Ammon's horn (tissue), 1 donor: Measurements from ENCODE around the gene PLCG2.
A peak's percentile ranks its signal among the peaks of the same experiment; 100 is the strongest.

Experiments
- DNase-seq: peaks from one replicate; pipeline ENCODE4 v3.0.0-alpha.2; 2016; ENCODE audit warnings: low spot score

The PLCG2 gene

DNA sequence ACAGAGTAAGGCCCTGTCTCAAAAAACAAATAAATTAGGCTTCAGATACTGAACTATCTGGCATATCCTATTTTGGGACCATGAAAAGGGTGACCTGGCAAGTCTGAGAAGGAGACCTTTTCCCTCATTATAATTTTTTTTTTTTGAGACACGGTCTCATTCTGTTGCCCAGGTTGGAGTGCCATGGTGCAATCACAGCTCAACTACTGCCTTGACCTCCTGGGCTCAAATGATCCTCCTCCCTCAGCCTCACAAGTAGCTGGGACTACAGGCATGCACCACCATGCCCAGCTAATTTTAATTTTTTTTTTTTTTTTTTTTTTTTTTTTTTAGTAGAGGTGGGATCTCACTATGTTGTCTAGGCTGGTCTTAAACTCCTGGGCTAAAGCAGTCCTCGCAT is 37.3 kb downstream of the PLCG2 start:
- no peak for DNase-seq

DNA sequence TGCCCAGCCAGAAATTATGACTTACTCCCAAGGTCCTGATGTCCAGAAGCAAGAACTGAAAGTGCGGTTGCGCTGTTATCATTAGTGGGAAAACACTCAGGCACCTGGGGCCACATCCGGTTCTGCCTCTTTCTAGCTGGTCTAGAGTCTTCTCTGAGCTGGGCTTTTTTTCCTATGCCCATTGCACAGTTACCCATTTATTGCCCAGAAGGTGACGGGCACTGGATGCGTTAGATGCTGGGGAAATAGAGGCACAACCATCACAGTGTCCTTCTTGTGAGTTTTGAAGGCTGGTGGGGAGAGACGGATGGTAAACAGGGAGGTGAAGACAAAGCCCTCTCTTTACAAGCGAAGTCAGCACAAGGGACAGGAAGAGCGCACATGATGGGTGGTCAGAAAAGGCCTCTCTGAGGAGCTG is 37.7 kb downstream of the PLCG2 start:
- DNase-seq: no peak

DNA sequence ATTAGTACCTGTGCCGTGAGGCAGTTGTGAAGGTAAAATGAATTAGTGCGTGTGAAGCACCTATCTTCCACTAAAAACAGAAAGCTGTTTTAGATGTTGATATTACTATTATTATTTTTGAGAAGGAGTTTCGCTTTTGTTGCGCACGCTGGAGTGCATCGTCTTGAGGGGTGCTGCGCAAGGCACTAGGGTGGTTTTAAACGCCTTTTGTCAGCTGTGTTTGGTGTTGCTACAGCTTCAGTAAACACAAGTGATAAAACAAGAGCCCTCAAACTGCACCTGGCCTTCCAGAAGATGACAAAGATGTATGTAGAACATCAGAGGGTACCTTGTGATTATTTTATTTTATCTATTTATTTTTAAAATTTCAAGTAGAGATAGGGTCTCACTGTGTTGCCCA is 38.2 kb downstream of the PLCG2 start:
- DNase-seq: no peak

DNA sequence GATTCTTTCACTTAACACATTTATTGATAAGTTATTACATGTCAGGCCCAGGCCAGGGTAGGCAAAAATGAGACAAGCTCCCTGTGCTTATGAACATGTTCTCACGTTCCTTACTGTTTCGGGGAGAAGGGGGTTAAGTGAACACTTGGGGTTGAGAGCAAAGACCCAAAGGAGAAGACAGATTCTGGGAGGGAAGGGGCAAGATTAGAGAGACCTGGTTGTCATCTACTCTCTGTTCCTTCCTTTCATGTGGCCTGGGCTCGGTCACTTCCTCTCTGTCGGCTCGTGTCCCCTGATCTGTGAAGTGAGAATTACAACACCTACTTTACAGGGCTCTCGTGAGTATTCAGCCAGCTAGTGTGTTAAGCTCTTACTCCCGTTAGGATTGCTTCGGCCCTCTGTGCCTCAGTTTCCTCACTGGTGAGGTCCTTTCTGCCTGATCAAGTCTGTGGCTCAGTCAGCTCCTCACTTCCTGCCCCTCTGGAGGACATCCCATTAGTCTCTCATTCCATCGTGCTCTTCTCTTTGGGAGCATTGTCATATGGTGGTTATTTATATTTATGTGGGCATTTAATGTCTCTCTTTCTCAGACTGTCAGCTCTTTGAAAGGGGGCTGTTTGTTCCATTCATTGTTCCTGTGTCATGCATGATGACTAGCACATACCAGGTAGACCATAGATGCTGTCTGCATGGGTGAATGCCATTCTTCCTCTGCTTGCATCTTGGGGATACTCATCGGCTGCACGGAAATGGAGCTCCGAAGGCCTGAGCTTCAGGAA is 38.9 kb downstream of the PLCG2 start:
- DNase-seq: peak; percentile 35

DNA sequence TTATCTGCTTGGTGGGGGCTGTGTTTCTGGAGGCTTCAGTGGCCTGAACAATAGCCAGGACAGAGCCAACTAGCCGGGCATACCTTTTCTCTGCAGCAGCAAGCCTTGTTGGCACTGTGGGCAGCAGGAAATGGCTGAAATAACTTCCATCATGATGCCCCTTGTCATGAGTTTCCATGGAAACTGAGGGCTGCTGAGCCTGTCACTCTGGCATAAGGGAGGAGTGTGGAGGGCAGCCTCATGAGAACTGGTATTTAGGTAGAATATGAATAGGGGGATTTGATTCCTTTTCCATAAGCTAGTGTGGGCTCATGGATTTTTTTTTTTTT is 39.4 kb downstream of the PLCG2 start:
- no peak for DNase-seq

DNA sequence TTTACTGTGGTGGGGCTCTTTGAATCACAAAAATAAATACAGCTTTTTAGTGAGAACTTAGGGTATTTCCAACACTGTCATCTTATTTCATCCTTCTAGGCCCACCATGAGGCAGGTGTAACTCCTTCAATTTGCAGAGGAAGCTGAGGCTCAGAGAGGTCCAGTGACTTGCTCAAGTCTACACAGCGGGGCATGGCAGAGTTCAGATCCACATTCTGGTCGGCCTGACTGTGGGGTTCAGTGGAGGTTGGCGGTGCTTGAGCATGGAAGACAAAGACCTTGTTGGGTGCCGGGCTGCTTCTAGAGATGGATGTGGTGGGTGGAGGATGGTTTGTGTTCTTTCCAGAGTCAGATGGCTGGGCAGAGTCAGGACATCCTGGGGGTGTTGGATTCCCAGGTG is 39.8 kb downstream of the PLCG2 start:
- no peak for DNase-seq

DNA sequence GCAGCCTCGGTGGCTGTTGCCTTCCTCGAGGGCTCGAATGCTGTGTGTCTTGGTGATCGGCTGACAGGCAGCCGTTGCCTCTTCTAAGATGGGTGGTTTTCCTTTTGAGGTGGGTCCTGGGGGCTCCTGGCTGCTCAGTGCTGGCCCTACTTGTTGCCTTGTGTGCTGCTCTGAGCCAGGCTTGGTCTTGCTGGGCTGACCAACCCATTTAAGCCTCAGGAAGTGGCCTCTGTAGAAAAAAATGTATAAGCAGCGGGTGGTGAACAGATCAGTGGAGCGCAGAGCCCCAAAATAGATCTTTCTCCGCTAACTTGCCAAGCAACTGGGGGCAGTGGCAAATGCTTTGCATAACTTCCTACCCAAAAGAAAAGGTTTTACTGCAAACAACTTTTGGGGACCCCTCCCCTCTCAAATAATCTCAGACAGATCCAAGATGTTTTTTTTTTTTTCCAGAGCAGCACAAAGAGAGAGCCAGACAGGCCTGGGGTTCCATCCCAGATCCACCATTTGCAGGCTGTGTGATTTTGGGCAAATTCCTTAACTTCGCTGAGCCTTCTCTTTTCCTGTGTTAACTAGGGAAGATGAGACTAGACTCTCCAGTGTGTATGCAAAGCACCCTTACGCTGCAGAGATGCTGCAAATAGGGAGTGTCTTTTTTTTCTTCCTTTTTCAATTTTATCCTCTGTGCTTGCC is 42.5 kb downstream of the PLCG2 start:
- no peak for DNase-seq

DNA sequence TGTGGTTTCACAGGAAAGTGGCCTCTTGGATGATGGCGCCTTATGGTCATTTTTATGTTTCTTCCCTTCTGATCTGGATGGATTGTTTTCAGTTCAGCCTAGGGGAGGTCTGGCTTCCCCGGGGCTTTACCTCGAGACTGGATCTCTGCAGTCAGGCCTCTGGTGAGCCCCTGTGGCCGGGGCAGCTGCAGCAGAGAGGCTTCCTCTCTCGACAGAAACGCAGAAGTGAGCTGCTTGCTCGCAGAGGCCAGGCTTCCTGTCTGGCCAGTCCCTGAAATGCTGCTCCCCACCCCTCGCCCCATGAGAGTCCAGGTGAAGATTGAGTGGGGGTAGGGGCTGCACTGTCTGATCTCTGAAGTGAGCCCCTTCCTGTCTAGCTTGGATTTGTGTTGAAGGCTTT is 44.0 kb downstream of the PLCG2 start:
- peak; percentile 61 for DNase-seq

DNA sequence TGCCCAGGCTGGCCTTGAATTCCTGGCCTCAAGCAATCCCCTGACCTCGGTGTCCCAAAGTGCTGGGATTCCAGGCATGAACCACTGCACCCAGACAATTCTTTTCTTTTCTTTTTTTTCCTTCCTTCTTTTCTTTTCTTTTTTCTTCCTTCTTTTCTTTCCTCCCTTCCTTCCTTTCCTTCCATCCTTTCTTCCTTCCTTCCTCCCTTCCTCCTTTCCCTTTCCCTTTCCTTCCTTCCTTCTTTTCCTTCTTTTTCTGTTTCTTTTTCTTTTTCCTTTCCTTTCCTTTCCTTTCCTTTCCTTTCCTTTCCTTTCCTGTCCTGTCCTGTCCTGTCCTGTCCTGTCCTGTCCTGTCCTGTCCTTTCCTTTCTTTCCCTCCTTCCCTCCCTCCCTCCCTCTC is 44.6 kb downstream of the PLCG2 start:
- no peak for DNase-seq

DNA sequence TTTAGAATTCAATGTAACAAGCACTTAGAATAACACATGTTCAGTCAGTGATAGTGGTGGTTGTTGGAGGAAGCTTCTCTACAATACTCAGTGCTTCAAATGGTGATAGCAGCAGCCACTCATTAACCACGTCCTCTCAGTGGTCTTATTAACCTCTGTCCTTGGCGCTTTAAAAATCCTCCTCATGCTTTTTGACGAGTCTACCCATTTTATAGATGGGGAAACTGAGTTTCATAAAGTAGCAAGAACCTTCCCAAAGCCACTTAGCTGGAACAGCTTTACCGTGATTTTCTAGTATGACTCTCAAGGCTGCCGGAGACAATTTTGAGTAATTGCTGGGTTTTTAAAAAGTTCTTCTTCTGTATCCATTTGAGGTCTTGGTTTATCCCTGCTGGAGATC is 47.4 kb downstream of the PLCG2 start:
- DNase-seq: no peak

DNA sequence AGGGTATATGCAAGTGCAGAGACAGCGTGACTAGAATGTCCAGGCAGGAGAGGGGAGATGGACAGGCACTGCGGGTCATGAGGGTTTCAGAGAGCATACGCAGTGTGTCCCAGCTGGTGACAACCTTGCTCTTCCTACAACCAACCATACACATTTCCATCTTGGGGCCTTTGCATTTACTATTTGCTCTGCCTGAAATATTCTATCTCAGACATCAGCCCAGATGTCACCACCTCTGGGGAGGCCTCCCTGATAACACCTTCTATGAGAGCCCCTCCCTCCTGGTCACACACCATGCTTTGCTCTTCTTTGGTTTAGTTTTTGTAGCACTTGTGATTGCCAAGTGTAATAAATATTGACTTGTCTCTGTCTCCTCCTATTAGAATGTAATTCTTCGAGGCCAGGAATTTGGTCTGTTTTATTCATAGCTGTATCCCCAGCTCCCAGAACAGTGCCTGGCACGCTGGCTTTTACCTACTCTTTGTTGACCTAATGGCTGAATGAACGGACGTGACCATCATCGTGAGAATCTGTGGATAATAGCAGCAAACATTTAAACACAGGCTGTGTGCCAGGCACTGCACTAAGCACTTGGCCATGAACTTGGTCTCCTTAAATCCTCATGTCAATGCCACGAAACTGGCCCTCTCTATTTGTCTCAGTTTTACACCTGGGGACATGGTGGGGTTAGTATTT is 51.9 kb downstream of the PLCG2 start:
- DNase-seq: no peak

DNA sequence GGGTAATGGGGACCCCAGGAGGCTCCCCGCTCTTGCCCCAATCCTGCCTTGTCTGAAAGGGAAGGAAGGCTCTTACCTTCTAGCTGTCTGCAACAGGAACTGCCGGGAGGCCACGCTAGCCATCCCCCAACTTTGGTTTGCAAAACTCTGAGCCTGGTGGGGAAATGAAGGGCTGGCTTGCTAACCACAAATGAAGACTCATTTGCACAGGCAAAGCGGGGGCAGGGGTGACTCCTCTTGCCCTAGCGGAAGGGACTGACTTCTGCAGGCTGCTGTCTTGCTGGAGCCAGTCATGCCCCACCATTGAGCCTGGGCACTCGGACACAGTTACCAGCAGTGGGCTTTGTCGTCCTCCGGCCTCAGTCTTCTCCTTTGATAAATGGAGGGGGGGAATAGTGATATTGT is 52.6 kb downstream of the PLCG2 start:
- peak; percentile 66 for DNase-seq

DNA sequence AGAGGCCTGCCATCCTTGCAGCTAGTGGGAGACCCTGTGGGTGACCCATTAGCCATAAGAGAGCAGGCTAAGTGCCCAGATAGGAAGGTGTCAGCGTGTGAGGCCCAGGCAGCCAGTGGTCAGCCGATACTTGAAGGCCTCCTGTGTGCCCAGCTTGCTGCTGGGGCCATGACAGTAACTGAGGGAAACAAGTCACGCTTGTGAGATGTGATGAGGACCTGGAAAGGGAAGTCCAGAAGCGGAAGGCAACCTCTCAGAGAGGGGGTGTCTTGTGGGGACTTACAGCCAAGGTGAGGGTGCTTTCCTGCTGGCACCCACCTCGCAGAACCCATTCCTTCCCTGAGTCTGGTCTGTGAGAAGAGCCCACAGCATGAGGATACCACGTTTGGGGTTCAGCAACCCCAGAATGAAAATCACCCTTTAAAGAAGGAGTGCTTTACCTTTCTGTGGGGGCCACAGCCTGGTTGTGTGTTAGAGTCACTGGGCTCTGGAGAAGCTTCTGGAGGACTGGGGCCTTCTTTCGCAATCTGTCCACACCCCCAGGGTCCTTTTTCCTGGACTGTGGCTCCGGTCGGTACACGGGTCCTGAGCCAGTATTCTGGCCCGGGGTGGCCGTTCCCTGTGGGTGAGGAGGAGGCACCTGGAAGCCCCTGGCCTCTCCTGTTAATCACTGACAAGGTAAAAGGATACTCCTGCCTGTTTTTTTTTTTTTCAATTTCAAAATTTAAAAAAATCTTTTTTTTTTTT is 53.9 kb downstream of the PLCG2 start:
- DNase-seq: peak; percentile 29

DNA sequence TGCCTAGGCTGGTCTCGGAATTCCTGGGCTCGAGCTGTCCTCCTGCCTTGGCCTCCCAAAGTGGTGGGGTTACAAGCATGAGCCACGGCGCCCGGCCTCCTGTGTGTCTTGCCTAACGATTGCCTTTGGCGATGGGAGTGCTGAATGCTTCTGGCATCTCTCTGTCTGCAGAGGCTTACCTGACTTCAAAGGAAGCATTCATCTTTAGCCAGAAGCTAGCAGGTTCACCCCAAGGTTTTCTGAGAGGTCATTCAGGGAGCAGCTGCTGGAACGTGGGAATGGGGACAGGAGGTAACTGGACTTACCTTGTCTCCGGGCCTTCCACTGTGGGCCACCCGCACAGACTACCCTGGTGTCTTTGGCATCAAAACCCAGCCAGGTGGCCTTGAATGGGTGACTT is 54.7 kb downstream of the PLCG2 start:
- DNase-seq: no peak

DNA sequence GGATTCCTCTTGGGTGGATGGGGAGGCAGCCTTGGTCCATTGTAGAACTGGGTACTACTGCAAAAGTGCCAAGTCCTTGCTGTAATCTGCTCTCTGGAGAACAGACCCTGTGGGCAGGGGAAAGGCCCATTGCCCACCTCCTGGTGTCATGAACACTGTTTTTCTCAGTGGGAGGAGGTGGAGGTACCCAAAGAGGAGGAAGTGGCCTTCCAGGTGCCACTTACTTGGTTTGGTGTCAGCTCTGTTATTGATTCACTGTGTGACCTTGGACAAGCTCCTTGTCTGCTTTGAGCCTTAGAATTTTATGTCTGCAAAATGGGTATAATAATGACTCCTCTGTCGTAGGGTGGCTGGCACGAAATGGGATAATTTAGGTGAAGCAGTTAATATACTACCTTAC is 55.8 kb downstream of the PLCG2 start:
- no peak for DNase-seq

DNA sequence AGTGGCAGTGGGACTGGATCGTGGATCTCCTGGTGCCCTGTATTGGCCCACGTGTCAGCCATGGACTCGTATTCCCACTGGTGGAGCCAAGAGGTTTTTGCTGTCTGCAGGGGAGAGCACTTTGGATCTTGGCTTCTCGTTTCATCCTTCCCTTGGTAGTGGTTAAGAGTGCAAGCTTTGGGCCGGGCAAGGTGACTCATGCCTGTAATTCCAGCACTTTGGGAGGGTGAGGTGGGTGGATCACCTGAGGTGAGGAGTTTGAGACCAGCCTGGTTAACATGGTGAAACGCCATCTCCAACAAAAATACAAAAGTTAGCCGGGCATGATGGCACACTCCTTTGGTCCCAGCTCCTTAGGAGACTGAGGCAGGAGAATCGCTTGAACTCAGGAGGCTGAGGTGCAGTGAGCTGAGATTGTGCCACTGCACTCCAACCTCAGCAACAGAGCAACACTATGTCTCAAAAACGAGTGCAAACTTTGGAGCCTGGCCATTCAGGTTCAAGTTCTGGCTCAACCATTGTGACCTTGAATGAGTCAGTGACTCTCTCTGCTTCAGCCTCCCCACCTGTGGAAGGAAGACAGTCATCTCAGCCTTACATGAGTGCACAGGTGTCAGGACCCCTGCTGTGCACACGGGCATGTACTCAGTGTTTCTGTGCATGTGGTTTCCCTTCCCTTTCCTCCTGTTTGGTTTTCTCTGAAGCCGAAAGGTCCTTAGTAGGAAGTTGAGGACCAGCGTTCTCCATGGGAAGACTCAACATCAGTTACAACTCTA is 57.4 kb downstream of the PLCG2 start:
- no peak for DNase-seq

DNA sequence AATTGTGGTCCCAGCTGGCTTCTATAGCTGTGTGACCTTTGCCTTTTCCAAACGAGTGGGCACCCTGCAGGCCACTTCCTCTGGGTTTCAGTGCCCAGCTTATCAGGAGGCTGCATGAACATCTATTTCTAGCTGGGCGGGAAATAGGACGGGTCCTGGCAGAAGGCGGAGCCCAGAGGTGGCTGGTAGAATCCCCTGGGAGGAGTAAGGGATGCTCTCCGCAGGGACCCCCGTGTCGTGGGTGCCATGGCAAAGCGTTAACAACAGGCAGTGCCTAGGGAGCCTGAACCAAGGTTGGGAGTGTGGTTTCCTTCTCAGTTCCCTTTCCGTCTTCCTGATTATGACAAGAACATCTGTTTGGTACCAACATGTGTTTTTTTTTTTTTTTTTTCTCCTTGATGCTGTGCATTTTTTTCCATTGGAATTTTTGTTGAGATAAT is 58.2 kb downstream of the PLCG2 start:
- DNase-seq: no peak

DNA sequence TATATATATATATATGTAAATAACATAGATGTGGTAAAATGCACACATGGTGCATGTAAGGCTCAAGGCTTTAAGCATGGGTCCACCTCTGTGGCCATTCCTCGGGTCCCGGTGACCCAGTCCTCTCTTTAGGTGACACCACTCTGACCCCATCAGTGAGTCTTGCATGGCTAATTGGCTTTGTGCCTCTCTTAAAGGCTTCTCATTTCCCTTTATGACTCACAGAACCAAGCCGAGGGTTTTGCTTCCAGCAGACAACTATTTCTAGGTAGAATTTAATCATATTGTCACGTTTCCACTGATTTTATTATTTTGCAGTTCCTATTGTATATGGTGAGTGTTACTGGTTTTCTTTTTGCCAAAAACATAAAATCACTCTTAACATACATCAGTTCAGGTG is 59.7 kb downstream of the PLCG2 start:
- no peak for DNase-seq

DNA sequence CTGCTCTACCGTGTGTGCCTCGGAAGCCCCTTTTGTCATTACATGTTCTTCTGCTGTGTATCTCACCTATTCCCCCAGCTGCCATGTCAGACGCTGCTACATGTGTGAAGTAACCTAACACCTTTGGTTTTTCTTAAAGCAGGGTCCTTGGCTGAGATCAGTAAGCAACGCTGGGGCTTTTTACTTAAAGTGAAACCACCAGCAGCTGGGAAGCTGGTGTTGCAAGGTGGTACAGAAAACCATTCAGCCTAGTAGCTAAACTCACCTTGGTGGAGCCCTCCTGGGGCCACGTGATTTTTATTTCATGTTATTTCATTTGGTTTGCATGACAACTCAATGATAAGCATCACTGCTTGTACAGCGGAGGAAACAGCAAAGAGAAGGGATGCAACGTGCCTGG is 62.6 kb downstream of the PLCG2 start:
- DNase-seq: no peak

DNA sequence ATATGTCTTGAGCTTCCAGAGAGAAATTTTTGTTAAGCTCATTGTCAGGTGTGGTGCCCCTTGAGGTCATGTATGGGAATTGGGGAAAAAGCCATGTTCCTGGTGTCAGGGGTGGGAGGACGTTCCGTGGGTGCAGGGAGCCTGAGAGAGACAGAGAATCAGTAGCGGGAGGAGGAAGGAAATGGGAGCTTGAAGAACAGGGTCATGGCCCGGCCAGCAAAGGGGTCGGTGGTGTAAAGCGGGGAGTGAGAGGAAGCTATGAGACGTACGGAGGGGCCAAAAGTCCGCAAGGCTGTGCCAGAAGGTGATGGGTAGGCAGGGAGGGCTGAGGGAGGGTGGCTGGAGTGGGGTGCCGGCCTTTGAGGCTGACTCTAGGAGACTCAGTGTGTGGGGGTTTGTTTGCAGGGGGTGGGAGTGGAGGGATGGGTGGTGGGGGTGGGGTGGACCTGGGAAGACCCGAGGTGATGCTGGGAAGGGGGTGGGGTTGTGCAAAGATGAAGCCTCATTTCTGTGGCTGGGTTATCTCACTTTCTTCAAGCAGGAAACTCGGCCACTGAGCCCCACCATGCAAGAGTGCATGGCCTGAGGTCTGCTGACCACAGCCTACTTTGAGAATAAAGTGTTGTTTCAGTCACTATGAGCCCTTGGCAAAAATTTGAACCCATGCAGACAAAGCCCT is 63.6 kb downstream of the PLCG2 start:
- no peak for DNase-seq

DNA sequence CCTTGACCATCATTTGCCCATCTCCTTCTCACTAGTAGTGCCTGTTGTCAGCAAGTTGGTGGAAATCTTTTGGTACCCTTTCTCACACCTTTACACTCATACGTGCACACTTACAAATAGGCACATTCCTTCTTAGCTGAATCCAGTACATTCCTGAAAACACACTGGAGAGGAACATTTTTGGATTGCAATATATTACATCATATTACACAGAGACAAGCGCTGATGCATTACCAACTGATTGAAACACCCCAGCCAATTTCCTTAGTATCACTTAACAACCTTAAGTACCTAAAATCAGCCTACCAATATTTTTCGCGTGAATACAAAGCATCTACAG is 64.1 kb downstream of the PLCG2 start:
- no peak for DNase-seq
